Progenitor cell of endocrine pancreas (in vitro differentiated cells): ENCODE data around the gene GAS7. TPM values are rescaled to one million over a fixed set of nuclear protein-coding genes. Genes with fewer than 3 reads are reported as not detected.

Experiments used
- DNase-seq: peaks from one replicate; pipeline ENCODE4 v3.0.0; 2021; ENCODE audit warnings: low spot score; ENCODE audit not compliant: unreplicated experiment
- H3K27ac Mint-ChIP-seq: 2 replicates; pipeline ENCODE4 v1.8.0; 2021; ENCODE audit warnings: mild to moderate bottlenecking, moderate library complexity, mixed read lengths
- H3K27me3 Mint-ChIP-seq: 2 replicates; pipeline ENCODE4 v1.8.0; 2021; ENCODE audit warnings: mixed read lengths
- H3K36me3 Mint-ChIP-seq: 2 replicates; pipeline ENCODE4 v1.8.0; 2022; ENCODE audit warnings: mixed read lengths; ENCODE audit not compliant: insufficient read depth
- H3K4me1 Mint-ChIP-seq: 2 replicates; pipeline ENCODE4 v1.8.0; 2021; ENCODE audit warnings: low read depth, mixed read lengths
- H3K4me3 Mint-ChIP-seq: 2 replicates; pipeline ENCODE4 v1.8.0; 2021; ENCODE audit warnings: low read depth, mild to moderate bottlenecking, moderate library complexity, mixed read lengths
- H3K9me3 Mint-ChIP-seq: 2 replicates; pipeline ENCODE4 v1.8.0; 2021; ENCODE audit warnings: low read depth, mixed read lengths
- CTCF ChIP-seq: fragments of 200-600 bp; sonication (generic); IDR thresholded peaks from one replicate; pipeline ENCODE4 v1.5.0; 2021; ENCODE audit warnings: antibody characterized with exemption, mild to moderate bottlenecking; ENCODE audit not compliant: unreplicated experiment
- total RNA-seq: library from RNA; stranded (reverse); gene quantifications from 2 replicates; pipeline ENCODE4 v1.2.1, GENCODE V29; 2021

Gene GAS7
- total RNA-seq, 1 donor from 2014 or later: 3.4 TPM

GRCh38 chr17:10147761-10148415, 50.5 kb downstream of the GAS7 start:
- Mint-ChIP-seq H3K4me1 (no peaks in the 10 kb centered on the region), H3K27me3 (no peaks in the 10 kb centered on the region), H3K4me3 (no peak overlapping the region), H3K27ac (no peak overlapping the region), H3K36me3 (no peaks in the 10 kb centered on the region), H3K9me3 (no peaks in the 10 kb centered on the region)
- TF ChIP-seq CTCF: no peak
- DNase-seq: no peak

GRCh38 chr17:10147040-10147439, 51.4 kb downstream of the GAS7 start:
- Mint-ChIP-seq H3K27ac (no peak overlapping the region), H3K9me3 (no peaks in the 10 kb centered on the region), H3K4me1 (no peaks in the 10 kb centered on the region), H3K27me3 (no peaks in the 10 kb centered on the region), H3K4me3 (no peak overlapping the region), H3K36me3 (no peaks in the 10 kb centered on the region)
- DNase-seq: no peak
- TF ChIP-seq CTCF: no peak

GRCh38 chr17:10144982-10145381, 53.4 kb downstream of the GAS7 start:
- DNase-seq: no peak
- no peak overlapping the region for H3K4me3 Mint-ChIP-seq
- H3K4me1 Mint-ChIP-seq: no peaks in the 10 kb centered on the region
- H3K36me3 Mint-ChIP-seq: no peaks in the 10 kb centered on the region
- TF ChIP-seq CTCF: no peak
- no peaks in the 10 kb centered on the region for H3K9me3 Mint-ChIP-seq
- H3K27ac Mint-ChIP-seq: no peak overlapping the region
- no peaks in the 10 kb centered on the region for H3K27me3 Mint-ChIP-seq

GRCh38 chr17:10144456-10144855, 54.0 kb downstream of the GAS7 start:
- no peak for DNase-seq
- no peak overlapping the region for H3K4me3 Mint-ChIP-seq
- no peaks in the 10 kb centered on the region for H3K4me1 Mint-ChIP-seq
- no peaks in the 10 kb centered on the region for H3K9me3 Mint-ChIP-seq
- H3K36me3 Mint-ChIP-seq: no peaks in the 10 kb centered on the region
- no peak overlapping the region for H3K27ac Mint-ChIP-seq
- H3K27me3 Mint-ChIP-seq: no peaks in the 10 kb centered on the region
- TF ChIP-seq CTCF: no peak

GRCh38 chr17:10141436-10141835, 57.0 kb downstream of the GAS7 start:
- no peak for TF ChIP-seq CTCF
- H3K9me3 Mint-ChIP-seq: no peaks in the 10 kb centered on the region
- no peaks in the 10 kb centered on the region for H3K36me3 Mint-ChIP-seq
- H3K27ac Mint-ChIP-seq: no peak overlapping the region
- H3K27me3 Mint-ChIP-seq: no peaks in the 10 kb centered on the region
- no peak overlapping the region for H3K4me3 Mint-ChIP-seq
- H3K4me1 Mint-ChIP-seq: no peaks in the 10 kb centered on the region
- DNase-seq: no peak
